AG04450 (cell line): ENCODE data around the gene RNF113B. TPM values are rescaled to one million over a fixed set of nuclear protein-coding genes. Genes with fewer than 3 reads are reported as not detected.

ENCODE experiments used
- CTCF ChIA-PET: fragments of 300-600, 350-600 bp; formaldehyde crosslinking; extraction: SDS; loops from one replicate; lab custom pipeline; 2022; ENCODE audit warnings: antibody characterized with exemption, inconsistent platforms; lab: Charles Lee
- POLR2A ChIA-PET: fragments of 350-600 bp; formaldehyde crosslinking; extraction: SDS; loops from one replicate; lab custom pipeline; 2021; ENCODE audit warnings: antibody characterized with exemption, inconsistent platforms; lab: Yijun Ruan, JAX
- DNase-seq: peaks from one replicate; pipeline ENCODE4 v3.0.0-alpha.2; 2011; ENCODE audit warnings: low read depth, low spot score
- H3K27ac ChIP-seq: one replicate; pipeline ENCODE4 v1.5.1; 2012; ENCODE audit warnings: low read depth, low read length, control low read depth
- H3K27me3 ChIP-seq: one replicate; pipeline ENCODE4 v1.6.0; 2012; ENCODE audit warnings: low read length; ENCODE audit not compliant: control insufficient read depth, insufficient read depth
- H3K4me3 ChIP-seq: 2 replicates; pipeline ENCODE4 v1.5.1; 2011; ENCODE audit warnings: mild to moderate bottlenecking, low read depth, low read length, control low read depth
- H3K9me3 ChIP-seq: 2 replicates; pipeline ENCODE4 v1.5.1; 2012; ENCODE audit warnings: low read length; ENCODE audit not compliant: control insufficient read depth, insufficient read depth
- CTCF ChIP-seq: IDR thresholded peaks from 2 replicates; pipeline ENCODE4 v1.5.1; 2011; ENCODE audit warnings: low read depth, low read length, control low read depth, inconsistent platforms
- polyA plus RNA-seq: library from polyadenylated mRNA; depleted of rRNA; stranded (reverse); fragments of >200 nt; gene quantifications from 2 replicates; pipeline ENCODE4 v1.2.3, GENCODE V29; 2011

Gene RNF113B
- polyA plus RNA-seq, 1 experiment, result not detected

DNA sequence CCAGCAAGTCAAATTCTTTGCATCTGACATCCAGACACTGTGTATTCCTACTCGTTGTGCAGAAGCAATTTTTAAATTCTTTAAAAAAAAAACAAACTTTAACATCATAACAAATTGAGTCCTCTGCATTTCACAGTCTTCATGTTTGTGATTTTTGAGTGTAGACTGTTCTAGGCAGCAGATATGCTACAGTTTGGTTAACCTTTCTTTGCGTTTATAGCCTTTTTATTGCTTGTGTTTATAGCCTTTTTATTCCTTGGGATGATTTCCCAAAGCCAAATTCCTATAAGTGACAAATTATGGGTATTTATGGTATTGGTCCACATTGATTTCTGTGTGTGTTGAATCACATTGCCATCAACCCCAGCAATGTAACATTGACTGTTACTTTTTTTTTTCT is 14.9 kb upstream of the RNF113B start:
- DNase-seq, result no peak
- CTCF ChIA-PET, result no interaction called here
- H3K4me3 ChIP-seq, result no peak overlapping the region

DNA sequence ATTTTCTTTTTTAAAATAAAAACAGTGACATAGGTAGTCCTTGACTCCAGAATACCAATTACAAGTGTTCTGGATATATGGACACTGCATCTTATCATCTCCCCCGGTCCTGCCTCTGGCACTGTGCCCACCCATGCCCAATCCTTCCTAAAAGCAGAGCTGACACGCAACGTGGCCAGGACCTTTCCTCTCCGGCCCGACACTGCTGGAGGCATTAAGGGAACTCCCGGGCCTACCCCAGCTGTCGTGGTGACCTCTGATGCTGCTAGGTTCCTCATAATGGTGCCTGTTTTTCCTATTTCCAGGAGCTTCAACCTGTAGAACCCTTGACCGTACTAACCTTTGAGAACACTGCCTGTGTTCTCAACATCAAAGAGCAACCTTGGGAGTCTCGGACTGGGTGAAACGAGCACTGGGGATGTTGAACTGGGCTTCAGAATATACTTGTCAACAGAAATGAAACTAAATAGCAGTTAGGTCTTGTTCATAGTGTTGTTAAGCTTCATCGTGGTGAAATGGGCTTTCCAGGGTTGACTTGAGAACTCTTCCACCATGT is 13.9 kb upstream of the RNF113B start:
- no peak overlapping the region for H3K4me3 ChIP-seq
- DNase-seq, result no peak
- CTCF ChIA-PET, result interaction anchor here (0.9 to 1.5 kb wide), 2 partner anchors 14 to 18 kb away, joined by 3 to 9 read pairs; no protein-coding TSS in a partner anchor

More for the DNA sequence above, 14.9 kb upstream of the RNF113B start:
- Histone ChIP-seq H3K9me3 (no peaks in the 10 kb centered on the region), H3K27ac (no peak overlapping the region), H3K27me3 (no peaks in the 10 kb centered on the region)
- POLR2A ChIA-PET, result no interaction called here
- TF ChIP-seq CTCF, result no peak

DNA sequence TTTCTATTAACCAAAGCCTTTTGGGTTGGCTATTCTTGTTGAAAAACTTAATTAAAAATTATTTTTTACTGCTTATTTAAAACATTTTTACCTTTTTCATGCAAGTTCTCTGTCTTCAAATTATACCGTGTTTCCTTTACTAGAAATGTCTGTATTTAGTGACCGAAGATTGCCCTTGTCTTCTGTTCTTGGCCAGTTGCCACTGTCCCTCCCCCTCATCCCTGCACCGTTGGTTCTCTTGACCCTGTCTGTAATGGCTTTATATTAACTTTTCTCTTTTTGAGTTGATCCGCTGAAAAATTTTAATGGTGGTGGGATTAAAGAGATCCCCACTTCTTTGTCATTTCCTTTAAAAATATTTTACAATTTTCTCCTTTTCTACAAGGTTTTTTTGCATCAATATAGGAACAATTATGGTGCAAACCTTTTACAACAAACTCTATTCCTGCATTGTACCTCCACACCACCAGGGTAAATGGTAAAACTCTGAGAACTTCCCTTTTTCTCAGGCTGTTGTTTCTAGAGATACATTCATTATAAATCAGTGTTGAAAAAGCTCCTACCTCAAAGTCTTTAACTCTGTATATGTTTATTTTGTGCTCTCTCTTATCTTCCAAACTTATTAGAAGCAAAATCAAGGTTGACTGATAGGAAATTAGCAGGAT is 12.9 kb upstream of the RNF113B start:
- no peak overlapping the region for H3K4me3 ChIP-seq
- ChIA-PET POLR2A (no interaction called here), CTCF (interaction anchor here (0.9 to 1.5 kb wide), 4 partner anchors 8 to 17 kb away, joined by 3 to 9 read pairs (median 3); no protein-coding TSS in a partner anchor)
- no peak for DNase-seq
- H3K27me3 ChIP-seq, result no peaks in the 10 kb centered on the region
- H3K9me3 ChIP-seq, result no peaks in the 10 kb centered on the region
- H3K27ac ChIP-seq, result no peak overlapping the region
- TF ChIP-seq CTCF, result no peak

More for the DNA sequence above, 13.9 kb upstream of the RNF113B start:
- Histone ChIP-seq H3K9me3 (no peaks in the 10 kb centered on the region), H3K27ac (no peak overlapping the region), H3K27me3 (no peaks in the 10 kb centered on the region)
- POLR2A ChIA-PET, result no interaction called here
- TF ChIP-seq CTCF, result no peak

DNA sequence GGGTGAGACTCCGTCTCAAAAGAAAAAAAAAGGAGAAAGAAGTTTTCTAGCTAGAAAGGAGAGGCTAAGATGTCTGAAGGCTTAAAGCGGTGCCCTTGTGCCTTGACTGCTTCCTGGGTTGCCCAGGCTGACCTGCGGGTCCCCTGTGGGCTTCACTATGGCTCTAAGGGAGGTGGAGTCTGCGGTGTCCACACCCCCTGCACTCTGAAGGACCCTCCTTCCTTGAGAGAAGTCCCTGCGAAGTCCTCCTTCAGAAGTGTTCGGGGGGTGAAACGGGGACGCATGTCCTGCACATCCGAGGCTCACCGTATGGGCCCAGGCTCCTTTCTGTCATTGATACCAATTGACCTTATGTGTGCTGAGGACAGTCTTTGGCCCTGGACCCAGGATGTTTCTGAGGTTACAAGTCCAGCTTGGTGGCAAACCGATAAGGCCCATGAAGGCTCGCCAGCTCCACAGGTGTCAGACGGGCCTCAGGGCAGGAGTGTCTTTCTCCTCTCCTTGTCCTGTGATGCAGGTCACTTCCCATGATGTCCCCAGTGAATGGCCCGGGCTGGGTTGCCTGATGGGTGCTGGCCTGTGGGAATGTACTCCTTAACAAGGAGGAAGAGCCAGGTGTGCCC is 11.6 kb upstream of the RNF113B start:
- ChIA-PET CTCF (interaction anchor here (1.5 kb wide), 1 partner anchor 12 kb away, joined by 3 read pairs; no protein-coding TSS in a partner anchor), POLR2A (no interaction called here)
- no peak for TF ChIP-seq CTCF
- DNase-seq, result no peak
- H3K4me3 ChIP-seq, result no peak overlapping the region
- H3K9me3 ChIP-seq, result no peaks in the 10 kb centered on the region
- no peaks in the 10 kb centered on the region for H3K27me3 ChIP-seq
- no peak overlapping the region for H3K27ac ChIP-seq

DNA sequence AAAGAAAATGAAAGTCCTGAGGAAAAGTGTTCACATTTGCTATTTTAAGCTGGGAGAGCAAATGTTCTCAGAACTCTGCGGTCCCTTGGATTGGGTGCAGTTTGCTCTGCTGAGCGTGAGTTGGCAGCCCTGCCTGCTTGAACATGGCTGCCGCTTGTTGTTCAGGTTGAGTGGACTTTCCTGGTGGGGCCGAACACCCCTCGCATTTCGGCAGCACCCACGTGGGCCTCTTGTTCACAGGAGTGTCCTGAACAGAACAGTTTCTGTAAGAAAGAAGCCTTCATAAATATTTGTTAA is 10.8 kb upstream of the RNF113B start:
- no peaks in the 10 kb centered on the region for H3K27me3 ChIP-seq
- no peak overlapping the region for H3K27ac ChIP-seq
- H3K9me3 ChIP-seq, result no peaks in the 10 kb centered on the region
- POLR2A ChIA-PET, result interaction anchor here (0.6 kb wide), 1 partner anchor 30 kb away, joined by 3 read pairs; no protein-coding TSS in a partner anchor
- TF ChIP-seq CTCF, result no peak
- no peak overlapping the region for H3K4me3 ChIP-seq
- CTCF ChIA-PET, result no interaction called here
- DNase-seq, result no peak
